ENCODE results near the gene ZNF260.
A peak's percentile ranks its signal among the peaks of the same experiment; 100 is the strongest.
"Not testable (repeated sequence)": the region's sequence is repeated elsewhere in the genome, so short reads cannot be mapped to it uniquely, and the experiment has no call there.

Gene ZNF260

DNA sequence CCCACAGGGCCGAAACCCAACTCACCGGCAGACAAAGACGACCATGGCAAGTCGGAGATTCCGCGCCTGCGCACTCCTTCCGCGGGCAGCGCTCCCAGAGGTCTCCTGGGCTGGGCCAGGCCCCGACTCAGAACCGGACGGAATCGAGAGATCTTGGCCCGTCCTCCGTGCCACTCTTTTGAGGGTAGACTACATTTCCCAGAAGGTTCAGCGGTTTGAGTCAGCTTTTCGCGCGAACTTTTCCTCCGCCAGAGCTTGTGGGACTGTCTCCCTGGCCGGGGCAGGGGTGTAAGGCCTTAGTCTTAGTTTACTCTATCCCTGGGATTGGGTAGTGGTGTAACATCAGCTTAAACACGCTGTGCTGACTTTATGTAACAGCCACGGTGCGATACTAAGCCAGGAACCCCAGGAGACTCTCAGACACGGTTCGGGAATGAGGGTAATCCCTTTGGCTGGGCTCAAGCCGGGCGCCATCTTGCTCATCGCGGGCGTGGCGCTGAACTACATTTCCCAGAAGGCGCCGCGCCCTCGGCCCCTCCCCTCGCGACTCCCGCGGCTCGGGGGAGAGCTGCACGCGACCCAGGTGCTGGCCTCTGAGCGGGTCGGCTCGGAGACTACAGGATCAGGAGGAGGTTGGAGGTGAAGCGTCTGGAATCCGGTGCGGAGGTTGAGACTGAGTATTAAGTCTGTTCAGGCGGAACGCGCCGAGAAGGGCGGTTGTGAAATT lies at the start of gene ZNF260:
Gene ZNF260 (minus strand): TSS at position 78 of the 727 bp plus-strand sequence. CDS start 13,033 bp downstream, outside the sequence.
- DNase-seq (ENCODE audit: low read depth in 3 of 3), result peak; percentile 82 to 88 (median 87)

DNA sequence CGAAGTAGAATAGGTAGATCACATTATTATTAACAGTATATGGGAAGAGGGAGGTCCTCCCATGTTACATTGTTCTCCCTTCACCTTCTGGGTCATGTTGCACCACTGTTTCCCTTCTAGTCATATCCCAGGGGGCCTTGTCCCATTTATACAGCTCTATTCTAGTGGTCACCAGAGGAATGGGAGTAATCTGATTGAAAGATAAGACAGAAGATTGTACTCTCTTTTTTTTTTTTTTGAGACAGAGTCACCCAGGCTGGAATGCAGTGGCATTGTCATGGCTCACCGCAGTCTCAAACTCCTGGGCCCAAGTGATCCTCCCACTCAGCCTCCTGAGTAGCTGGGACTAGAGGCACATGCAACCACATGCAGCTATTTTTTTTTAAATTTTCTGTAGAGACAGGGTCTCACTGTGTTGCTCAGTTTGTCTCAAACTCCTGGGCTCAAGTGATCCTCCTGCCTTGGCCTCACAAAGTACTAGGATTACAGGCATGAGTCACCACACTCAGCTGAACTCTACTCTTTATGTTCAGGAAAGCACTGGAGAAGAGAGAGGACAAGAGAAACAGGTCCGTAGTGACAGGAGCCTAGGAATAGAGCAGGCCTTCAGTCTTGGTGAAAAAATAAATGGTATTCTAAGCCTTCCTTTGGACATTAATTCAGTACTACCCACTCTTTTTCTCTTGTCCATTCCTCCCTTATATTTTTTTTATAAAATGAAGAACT lies 49.4 kb upstream of the ZNF260 start:
- DNase-seq (ENCODE audit: low read depth in 3 of 3), result no peak

DNA sequence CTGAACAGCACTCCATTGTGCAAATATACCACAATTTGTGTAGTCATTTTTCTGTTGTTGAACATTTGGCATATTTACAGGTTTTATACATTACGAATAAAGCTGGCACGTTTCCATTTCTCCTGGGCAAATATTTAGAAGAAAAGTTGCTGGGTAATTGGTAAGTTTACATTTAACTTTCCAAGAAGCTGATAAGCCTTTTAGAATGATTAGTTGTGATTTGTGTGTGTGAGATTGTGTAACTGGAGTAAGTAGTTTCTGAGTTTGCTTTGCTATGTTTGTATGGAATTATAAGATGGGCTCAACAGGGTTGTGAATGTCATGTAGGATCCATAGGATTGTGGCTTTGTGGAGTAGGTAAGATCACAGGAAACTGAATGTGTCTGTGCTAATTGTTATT lies 46.7 kb upstream of the ZNF260 start:
- no peak for DNase-seq (ENCODE audit: low read depth in 3 of 3)

DNA sequence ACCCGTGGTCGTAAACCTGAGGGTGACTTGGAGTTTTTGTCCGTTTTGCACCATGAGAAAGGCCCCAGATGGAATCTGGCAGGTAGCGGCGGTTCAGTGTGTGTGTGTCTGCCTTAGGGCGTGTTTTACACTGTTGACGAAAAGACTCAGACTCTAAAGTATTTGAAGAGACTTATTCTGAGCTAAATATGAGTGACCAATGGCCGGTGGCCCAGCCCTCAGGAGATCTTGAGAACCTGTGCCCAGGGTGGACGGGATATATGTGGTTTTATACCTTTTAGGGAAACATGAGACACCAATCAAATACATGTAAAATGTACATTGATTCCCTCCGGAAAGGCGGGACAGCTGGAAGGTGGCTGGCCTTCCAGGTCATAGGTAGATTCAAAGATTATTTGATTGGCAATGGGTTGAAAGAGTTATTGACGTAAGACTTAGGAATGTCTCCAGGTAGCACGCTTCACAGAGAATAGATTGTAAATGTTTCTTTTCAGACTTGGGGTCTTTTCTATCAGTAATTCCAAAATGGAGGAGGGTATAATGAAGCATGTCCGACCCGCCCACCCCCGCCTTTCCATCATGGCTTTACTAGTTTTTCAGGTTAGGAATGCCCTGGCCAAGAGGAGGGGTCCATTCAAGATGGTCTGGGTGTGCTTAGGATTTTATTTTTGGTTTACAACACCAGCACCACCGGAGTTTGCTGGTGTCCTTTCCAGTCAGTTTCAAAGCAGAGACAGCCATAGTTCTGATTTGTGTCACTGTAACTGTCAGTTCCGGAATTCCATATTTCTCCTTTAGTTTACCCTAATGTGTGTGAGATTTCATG lies 46.0 kb upstream of the ZNF260 start:
- no peak for DNase-seq (ENCODE audit: low read depth in 3 of 3)

DNA sequence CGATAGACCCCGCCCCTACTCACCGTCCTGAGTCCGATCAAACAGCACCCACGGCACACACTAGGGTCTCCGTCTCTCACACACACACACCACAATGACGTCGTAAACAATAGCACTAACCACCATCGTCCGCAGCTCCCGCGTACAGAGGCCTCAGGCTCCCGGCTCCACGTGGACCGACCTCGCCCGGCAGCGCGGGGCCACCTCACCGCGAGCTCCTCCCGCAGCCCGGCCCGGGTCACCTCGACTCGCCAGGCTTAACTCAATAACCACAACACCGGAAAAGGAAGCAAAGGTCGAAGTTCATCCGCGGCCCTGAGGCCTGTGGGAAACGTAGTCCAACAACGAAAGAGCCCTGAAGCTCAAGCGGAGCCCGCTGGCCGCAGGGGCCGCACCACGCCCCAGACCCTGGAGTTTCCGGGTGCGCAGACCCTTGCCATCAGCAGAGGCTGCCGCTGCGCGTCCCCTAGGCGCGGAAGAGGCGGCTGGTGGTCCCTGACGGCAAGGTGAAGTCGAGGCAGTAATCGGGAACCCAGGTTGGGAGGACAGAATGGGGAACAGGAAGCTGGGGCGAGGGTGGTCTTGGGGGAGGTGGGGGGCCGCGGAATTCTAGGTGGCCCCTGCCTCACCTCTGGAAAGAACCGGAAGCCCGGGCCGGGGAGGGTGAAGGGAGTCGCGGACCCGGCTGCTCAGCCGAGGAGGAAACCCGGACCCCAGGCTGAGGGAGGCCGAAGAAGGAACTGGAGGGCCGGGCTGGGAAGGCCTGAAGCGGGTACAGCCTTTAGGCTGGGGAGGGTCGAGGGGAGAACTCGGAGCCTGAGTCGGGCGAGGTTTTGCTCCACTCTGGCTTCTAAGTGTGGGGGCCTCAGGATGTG lies 45.2 kb upstream of the ZNF260 start, which contains the start of gene ZNF529:
Gene ZNF529 (minus strand): TSS at position 273 of the 875 bp plus-strand sequence. CDS start 946 bp downstream, outside the sequence.
- DNase-seq (ENCODE audit: low read depth in 3 of 3), result peak; percentile 57 to 71 (median 63)

DNA sequence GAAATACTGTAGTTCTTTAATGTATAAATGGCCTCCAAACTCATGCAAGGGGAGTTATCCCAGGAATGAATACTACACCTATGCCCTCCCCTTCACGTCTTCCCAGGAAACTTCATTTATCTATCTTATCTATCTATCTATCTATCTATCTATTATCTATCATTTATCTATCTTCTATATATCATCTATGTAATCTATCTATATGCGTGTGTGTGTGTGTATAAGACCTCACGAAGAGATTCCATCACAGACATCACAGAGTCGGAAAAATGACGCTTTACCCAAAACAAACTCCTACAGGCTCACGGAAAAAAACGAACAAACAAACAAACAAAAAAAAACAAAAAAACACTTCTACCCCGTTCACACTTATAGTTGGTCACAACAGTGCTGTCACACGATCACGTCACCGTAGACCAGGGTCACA lies 44.5 kb upstream of the ZNF260 start:
- no peak for DNase-seq (ENCODE audit: low read depth in 3 of 3)

DNA sequence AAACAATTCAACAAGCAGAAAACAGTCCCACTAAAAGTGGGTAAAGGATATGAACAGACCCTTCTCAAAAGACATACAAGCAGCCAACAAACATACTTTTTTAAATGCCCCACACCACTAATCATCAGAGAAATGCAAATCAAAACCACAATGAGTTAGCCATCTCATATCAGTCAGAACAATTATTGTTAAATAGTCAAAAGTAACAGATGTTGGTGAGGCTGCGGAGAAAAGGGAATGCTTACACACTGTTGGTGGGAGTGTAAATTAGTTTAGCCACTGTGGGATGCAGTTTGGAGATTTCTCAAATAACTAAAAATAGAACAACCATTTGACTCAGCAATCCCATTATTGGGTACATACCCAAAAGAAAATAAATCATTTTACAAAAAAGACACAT lies 36.3 kb upstream of the ZNF260 start:
- DNase-seq (ENCODE audit: low read depth in 3 of 3), result no peak

DNA sequence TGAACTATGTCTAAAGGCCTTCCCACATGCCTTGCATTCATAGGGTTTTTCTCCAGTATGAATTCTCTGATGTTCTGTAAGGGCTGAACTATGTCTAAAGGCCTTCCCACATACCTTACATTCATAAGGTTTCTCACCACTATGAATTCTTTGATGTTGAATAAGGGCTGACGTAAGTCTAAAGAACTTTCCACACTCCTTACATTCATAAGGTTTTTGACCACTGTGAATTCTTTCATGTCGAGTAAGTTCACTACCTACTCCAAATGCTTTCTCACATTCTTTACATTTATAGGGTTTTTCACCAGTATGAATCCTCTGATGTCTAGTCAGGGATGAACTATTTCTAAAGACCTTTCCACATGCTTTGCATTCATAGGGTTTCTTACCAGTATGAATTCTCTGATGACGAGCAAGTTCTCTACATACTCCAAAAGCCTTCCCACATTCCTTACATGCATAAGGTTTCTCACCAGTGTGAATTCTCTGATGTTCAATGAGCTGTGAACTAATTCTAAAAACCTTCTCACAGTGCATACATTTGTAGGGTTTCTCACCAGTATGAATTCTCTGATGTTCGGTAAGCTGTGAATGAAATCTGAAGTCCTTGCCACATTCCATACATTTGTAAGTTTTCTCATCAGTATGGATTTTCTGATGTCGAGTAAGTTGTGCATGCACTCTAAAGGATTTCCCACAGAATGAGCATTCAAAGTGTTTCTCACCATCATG lies 19.1 kb upstream of the ZNF260 start:
- DNase-seq (ENCODE audit: low read depth in 3 of 3), result no peak

DNA sequence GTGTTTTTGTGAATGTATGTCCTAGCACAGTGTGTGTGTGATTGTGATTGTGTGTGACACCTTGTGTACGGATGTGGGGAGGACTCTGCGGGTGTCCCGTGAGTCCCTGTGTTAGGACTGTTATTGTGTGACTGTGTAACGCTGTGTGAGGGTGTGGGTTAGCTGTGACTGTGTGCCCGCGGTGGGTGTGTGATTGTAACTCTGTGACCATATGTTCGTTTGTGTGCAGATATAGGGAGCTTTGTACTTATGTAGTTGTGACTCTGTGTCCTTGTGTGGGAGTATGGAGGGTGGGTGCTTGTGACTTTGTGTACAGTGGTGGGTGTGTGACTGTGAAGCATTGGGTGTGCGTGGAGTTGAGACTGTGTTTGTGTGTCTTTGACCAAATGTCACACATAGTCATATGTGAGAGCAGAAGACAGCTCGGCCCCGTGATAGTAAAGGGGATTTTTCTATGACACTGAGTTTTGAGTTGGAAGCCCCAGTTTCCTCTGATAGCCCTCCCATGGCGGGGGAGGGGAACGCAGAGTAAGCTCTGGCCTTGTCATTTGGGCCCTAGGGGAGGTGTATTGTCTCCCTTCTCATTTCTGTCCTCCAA lies 949 bp upstream of the ZNF260 start:
- peak in 2 of 3 experiments; percentile 0 to 4 for DNase-seq (ENCODE audit: low read depth in 3 of 3)

DNA sequence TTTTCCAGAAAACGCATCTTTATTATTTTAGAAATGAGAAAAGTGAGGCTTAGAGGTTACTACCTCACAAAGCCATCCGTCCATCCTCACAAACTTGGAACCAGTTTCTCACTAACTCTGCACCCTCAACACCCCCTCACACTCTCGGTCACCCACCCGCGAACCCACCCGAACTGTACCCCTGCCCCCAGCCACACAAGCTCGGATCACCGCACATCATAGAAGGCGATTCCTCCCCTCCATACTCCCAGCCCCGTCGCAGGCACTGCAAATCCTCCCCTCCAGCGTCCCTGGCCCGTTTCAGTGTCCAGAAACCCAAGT lies 238 bp downstream of the ZNF260 start:
- DNase-seq (ENCODE audit: low read depth in 3 of 3), result no peak

DNA sequence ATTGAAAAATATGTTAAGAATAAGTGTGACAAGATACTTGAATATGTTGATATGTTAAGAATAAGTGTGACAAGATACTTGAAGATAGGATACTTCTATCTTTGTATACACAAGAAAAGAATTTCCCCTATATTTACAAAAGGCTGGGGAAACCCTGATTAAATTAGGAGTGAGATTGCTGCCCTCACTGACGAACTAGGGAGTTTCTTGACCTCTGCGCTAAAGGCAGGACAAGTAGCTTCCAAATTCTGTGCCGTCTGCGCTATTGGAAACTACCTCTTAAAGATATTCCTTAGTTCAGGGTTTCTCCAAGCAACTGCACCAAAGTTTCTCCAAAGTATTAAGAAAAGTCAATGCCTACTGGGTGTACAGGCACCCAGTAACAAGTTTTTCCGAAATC lies 730 bp downstream of the ZNF260 start:
- DNase-seq (ENCODE audit: low read depth in 3 of 3), result no peak

DNA sequence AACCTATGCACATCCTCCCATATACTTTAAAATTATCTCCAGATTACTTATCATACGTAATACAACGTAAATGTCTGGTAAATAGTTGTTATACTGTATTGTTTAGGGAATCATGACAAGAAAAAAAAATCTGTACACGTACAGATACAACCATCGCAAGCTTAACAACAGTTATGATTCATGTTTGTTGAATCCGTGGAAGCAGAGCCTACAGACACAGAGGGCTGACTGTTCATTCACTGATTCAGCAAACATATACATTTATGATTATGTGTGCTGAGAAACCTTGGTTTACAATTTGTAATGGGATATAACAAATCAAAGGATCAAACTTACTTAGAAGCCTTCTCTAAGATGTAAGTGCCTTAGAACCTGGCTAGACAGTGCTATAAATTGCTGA lies 1.5 kb downstream of the ZNF260 start:
- no peak for DNase-seq (ENCODE audit: low read depth in 3 of 3)

DNA sequence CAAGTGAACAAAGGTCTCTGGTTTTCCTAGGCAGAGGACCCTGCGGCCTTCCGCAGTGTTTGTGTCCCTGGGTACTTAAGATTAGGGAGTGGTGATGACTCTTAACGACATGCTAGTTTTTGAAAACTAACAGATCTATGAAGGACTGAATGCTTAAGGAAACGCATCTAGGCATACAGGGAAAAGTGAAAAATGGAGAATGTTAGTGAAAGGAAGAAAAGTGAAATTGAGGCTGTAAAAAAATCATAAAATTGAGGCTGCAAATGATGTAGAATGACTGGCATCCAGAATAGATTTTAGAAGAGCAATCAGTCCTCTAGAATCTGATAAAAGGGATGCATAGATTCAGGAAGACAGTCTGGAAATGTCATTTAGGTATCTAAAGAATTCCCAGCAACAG lies 3.5 kb downstream of the ZNF260 start:
- DNase-seq (ENCODE audit: low read depth in 3 of 3), result no peak

DNA sequence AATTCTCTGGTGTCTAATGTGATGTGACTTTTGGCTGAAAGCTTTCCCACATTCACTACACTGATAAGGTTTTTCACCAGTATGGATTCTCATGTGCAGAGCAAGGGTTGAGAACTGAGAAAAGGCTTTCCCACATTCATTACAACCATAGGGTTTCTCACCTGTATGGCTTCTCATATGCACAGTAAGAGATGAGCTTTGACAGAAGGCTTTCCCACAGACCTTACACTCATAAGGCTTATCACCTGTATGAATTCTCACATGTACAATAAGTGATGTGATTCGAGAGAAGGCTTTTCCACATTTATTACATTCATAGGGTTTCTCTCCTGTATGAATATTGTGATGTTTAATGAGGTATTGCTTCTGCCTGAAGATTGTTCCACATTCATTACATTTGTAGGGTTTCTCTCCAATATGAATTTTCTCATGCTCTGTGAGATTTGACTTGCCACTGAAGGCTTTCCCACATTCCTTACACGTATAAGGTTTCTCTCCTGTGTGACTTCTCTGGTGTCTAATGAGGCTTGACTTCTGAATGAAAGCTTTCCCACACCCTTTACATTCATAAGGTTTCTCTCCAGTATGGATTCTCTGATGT lies 14.0 kb downstream of the ZNF260 start:
- no peak for DNase-seq (ENCODE audit: low read depth in 3 of 3)

DNA sequence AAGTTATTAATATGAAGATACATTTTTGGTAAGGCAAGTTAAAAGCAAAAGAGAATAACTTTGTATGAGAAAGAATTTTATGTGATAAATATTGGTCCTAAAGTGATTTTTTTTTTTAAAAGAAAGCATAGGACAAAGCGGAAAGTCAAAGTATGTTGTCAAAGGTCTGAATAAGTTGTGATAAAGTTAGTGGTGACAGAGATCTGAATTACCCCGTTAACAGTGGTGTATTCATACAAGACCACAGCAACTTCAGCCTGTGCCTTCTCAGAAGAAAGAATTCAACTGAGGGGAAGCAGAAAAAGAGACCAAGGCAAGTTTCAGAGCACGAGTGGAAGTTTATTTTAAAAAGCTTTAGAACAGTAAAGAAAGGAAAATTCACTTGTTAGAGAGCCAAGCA lies 19.7 kb downstream of the ZNF260 start:
- no peak for DNase-seq (ENCODE audit: low read depth in 3 of 3)

DNA sequence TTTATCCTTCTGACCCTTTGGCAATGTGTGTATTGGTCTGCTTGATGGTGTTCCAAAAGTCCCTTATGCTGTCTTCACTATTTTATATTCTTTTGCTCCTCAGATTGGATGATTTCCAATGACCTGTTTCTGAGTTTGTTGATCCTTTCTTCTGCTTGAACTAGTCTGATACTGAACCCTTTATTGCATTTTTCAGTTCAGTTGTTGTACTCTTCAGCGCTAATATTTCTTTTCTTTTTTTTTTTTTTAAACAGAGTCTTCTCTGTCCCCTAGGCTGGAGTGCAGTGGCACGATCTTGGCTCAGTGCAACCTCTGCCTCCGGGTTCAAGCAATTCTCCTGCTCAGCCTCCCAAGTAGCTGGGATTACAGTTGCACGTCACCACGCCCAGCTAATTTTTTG lies 26.1 kb downstream of the ZNF260 start:
- DNase-seq (ENCODE audit: low read depth in 3 of 3), result no peak

DNA sequence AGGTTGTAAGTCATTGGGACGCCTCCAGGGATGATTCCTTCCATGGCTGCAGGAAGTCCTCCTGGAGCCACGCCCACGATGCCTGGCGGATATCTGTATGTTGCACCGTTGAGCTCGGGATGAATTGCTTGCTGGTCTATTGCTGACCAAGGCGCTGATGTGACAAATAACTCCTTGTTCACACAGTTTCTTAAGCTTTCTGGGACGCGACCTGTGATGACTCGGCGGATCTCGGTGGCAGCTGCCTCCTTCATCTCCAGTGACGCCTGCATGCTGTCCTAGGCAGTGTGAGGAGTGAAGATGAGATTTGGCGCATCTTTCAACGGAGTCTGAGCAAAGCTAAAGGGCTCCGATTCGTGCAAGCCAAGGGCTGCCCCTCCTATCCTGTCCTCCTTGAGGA lies 31.1 kb downstream of the ZNF260 start:
- no peak for DNase-seq (ENCODE audit: low read depth in 3 of 3)

DNA sequence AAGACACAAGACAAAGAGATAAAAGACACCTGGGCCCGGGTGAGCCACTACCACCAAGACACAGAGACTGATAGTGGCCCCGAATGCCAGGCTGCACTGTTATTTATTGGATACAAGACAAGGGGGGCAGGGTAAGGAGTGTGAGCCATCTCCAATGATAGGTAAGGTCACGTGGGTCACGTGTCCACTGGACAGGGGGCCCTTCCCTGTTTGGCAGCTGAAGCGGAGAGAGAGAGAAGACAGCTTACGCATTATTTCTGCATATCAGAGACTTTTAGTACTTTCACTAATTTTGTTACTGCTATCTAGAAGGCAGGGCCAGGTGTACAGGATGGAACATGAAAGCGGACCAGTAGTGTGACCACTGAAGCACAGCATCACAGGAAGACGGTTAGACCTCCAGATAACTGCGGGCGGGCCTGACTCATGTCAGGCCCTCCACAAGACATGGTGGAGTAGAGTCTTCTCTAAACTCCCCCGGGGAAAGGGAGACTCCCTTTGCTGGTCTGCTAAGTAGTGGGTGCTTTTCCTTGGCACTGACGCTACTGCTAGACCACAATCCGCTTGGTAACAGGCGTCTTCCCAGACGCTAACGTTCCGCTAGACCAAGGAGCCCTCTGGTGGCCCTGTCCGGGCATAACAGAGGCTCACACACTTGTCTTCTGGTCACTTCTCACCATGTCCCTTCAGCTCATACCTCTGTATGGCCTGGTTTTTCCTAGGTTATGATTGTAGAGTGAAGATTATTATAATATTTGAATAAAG lies 35.2 kb downstream of the ZNF260 start:
- not testable (repeated sequence) for DNase-seq (ENCODE audit: low read depth in 3 of 3)

DNA sequence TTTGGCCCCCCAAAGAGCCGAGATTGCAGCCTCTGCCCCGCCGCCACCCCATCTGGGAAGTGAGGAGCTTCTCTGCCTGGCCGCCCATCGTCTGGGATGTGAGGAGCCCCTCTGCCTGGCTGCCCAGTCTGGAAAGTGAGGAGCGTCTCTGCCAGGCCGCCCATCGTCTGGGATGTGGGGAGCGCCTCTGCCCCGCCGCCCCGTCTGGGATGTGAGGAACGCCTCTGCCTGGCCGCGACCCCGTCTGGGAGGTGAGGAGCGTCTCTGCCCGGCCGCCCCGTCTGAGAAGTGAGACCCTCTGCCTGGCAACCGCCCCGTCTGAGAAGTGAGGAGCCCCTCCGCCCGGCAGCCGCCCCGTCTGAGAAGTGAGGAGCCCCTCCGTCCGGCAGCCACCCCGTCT lies 37.2 kb downstream of the ZNF260 start:
- DNase-seq (ENCODE audit: low read depth in 3 of 3), result not testable (repeated sequence)
